Right lobe of liver (tissue), 4 donors: Measurements from ENCODE around the gene COL23A1.

Experiments
- POLR2A ChIP-seq: fragments of 450-650 bp; IDR thresholded peaks from one replicate; pipeline ENCODE4 v1.6.1; 2017; ENCODE audit warnings: antibody characterized with exemption, mild to moderate bottlenecking
- TF ChIP-seq, protein P1 (sequence below), 4 donors: fragments of 200-600 bp in 3 of 4; fragments of 450-650 bp in 1 of 4; IDR thresholded peaks; one replicate each; pipeline versions ENCODE4 v1.5.1 to v1.8.0; 2016 to 2022; ENCODE audit warnings: antibody characterized with exemption in 4 of 4, mild to moderate bottlenecking in 2 of 4
- donor health status: DM: no; HTN: no; CAD: no.
- donor health status: DM: no; HTN: no; CAD: no.
- donor health status: DM: no; HTN: yes; CAD: no.

DNA sequence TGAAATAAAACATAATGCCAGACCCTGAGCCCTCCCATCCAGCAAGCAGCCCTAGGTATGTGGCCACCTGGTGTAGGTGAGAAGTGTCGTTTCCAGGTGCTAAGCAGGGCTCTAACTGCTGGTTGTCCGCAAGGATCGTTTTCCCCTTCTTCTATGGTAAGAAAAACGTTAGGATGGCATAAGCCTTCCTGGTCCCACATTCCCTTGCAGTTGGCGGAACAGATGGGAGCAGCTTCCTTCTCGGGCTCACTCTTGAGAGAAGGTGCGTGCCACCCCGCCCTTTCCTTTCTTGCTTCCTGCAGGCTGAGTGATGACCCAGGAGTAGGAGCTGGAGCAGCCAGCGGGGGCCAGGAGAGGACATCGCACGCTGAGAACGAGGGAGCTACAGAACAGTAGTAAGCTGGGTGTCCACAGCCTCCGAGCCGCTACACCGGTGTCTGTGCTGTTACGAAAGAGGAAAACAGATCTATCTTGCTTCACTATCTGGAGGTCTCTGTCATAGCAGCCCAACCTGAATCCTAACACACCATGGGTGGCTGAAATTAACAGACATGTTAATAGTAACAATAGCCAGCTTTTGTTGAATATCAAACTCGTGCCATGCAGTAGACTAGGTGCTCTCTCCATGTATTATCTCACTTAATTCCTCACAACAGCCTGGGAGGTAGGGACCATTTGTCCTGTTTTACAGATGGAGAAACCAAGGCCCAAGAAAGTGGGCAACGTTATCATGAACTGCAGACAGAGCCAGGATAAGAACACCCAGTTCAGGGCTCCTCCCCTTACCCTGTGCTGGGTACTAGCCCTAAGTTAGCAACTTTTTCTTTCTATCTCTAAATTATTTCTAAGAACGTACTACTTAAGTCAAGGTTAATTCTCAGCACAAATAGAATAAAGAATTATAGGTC, 139.8 kb downstream of the COL23A1 start:
- TF ChIP-seq, protein P1, sequence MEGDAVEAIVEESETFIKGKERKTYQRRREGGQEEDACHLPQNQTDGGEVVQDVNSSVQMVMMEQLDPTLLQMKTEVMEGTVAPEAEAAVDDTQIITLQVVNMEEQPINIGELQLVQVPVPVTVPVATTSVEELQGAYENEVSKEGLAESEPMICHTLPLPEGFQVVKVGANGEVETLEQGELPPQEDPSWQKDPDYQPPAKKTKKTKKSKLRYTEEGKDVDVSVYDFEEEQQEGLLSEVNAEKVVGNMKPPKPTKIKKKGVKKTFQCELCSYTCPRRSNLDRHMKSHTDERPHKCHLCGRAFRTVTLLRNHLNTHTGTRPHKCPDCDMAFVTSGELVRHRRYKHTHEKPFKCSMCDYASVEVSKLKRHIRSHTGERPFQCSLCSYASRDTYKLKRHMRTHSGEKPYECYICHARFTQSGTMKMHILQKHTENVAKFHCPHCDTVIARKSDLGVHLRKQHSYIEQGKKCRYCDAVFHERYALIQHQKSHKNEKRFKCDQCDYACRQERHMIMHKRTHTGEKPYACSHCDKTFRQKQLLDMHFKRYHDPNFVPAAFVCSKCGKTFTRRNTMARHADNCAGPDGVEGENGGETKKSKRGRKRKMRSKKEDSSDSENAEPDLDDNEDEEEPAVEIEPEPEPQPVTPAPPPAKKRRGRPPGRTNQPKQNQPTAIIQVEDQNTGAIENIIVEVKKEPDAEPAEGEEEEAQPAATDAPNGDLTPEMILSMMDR (IDR thresholded peaks at IDR 0.05) = no peak
- no peak for TF ChIP-seq POLR2A
